ENCODE results near the gene CTSW. TPM values are rescaled to one million over a fixed set of nuclear protein-coding genes. Genes with fewer than 3 reads are reported as not detected.
A peak's percentile ranks its signal among the peaks of the same experiment; 100 is the strongest.

The CTSW gene
- total RNA-seq, 4 donors from 2014 or later, result 0.62 to 3.6 TPM; not detected in 2

GRCh38 chr11:65885808-65886536 lies 6.3 kb downstream of the CTSW start:
- H3K4me3 ChIP-seq, result no peak overlapping the region
- no peak for DNase-seq
- H3K4me1 ChIP-seq, result peaks cover 4 to 9% of the 10 kb centered on the region in 2 donors

GRCh38 chr11:65886826-65887722 lies 7.4 kb downstream of the CTSW start:
- TF ChIP-seq CTCF (IDR thresholded peaks at IDR 0.05) (no peak), POLR2A (IDR thresholded peaks at IDR 0.05) (no peak)
- no peaks in the 10 kb centered on the region for H3K27me3 ChIP-seq
- H3K27ac ChIP-seq, result peak overlapping the region; percentile 96 to 97
- H3K4me3 ChIP-seq, result peak overlapping the region; percentile 55 to 88
- H3K4me1 ChIP-seq, result peaks cover 4 to 10% of the 10 kb centered on the region in 2 donors
- intact Hi-C loops (cut with DNase I; ENCODE audit: low total_unique reads), result no loop called here
- H3K9me3 ChIP-seq, result no peaks in the 10 kb centered on the region
- DNase-seq, result peak in 1 of 2 donors; percentile 52
- H3K36me3 ChIP-seq, result no peaks in the 10 kb centered on the region

More at GRCh38 chr11:65885808-65886536, 6.3 kb downstream of the CTSW start:
- TF ChIP-seq POLR2A (IDR thresholded peaks at IDR 0.05), result no peak
- TF ChIP-seq CTCF (IDR thresholded peaks at IDR 0.05), result no peak
- no peaks in the 10 kb centered on the region for H3K27me3 ChIP-seq
- H3K9me3 ChIP-seq, result no peaks in the 10 kb centered on the region
- no peaks in the 10 kb centered on the region for H3K36me3 ChIP-seq
- intact Hi-C loops (cut with DNase I; ENCODE audit: low total_unique reads), result no loop called here
- no peak overlapping the region for H3K27ac ChIP-seq

- intact Hi-C loops (cut with DNase I; ENCODE audit: low total_unique reads), result no loop called here
- no peak for DNase-seq
- TF ChIP-seq CTCF (IDR thresholded peaks at IDR 0.05) (no peak), POLR2A (IDR thresholded peaks at IDR 0.05) (no peak)
- Histone ChIP-seq H3K4me3 (peak overlapping the region; percentile 55 to 88), H3K27me3 (no peaks in the 10 kb centered on the region), H3K4me1 (peaks cover 4 to 17% of the 10 kb centered on the region in 2 donors), H3K9me3 (no peaks in the 10 kb centered on the region), H3K27ac (peak overlapping the region; percentile 96 to 97), H3K36me3 (no peaks in the 10 kb centered on the region)
Measured at GRCh38 chr11:65887723-65888162, 8.1 kb downstream of the CTSW start.

- H3K36me3 ChIP-seq, result no peaks in the 10 kb centered on the region
- H3K4me1 ChIP-seq, result peaks cover 4 to 21% of the 10 kb centered on the region in 2 donors
- H3K27me3 ChIP-seq, result no peaks in the 10 kb centered on the region
- TF ChIP-seq CTCF (IDR thresholded peaks at IDR 0.05) (peak; percentile 73 to 95 (median 88)), POLR2A (IDR thresholded peaks at IDR 0.05) (peak; percentile 92)
- no peaks in the 10 kb centered on the region for H3K9me3 ChIP-seq
- intact Hi-C loops (cut with DNase I; ENCODE audit: low total_unique reads), result no loop called here
- DNase-seq, result peak; percentile 98
- peak within 1 kb of the TSS; percentile 96 to 97 for H3K27ac ChIP-seq
- H3K4me3 ChIP-seq, result peak within 1 kb of the TSS; percentile 55 to 88
Measured at GRCh38 chr11:65888163-65888814, 8.7 kb downstream of the CTSW start, which contains the start of gene FIBP. Gene FIBP, minus strand, starts transcription at chr11:65888471. Its CDS starts 53 bp downstream, at chr11:65888418.
